COR-L47 (cell line): ENCODE measurements around the gene WDR59.
"Not testable (repeated sequence)": the region's sequence is repeated elsewhere in the genome, so short reads cannot be mapped to it uniquely, and the experiment has no call there.

Source experiments
- DNase-seq: peaks from one replicate; lab custom pipeline; 2025; lab: John Stamatoyannopoulos, UW

Gene WDR59

GRCh38 chr16:74984529-74985296 lies at the start of gene WDR59:
WDR59 (minus strand) TSS chr16:74985123; CDS start chr16:74985017, 106 bp downstream.
- peak; percentile 100 for DNase-seq

DNA sequence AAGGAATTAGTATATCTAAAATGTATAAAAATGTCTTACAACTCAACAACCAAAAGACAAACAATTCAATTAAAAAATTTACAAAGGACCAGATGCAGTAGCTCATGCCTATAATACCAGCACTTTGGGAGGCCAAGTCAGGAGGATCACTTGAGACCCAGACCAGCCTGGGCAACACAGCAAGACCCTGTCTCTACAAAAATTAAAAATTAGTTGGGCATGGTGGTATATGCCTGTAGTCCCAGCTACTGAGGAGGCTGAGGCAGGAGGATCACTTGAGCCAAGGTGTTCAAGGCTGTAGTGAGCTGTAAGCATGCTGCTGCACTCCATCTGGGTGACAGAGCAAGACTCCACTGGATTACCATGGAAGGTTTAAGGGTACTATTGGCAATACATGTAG lies 47.7 kb upstream of the WDR59 start:
- no peak for DNase-seq

DNA sequence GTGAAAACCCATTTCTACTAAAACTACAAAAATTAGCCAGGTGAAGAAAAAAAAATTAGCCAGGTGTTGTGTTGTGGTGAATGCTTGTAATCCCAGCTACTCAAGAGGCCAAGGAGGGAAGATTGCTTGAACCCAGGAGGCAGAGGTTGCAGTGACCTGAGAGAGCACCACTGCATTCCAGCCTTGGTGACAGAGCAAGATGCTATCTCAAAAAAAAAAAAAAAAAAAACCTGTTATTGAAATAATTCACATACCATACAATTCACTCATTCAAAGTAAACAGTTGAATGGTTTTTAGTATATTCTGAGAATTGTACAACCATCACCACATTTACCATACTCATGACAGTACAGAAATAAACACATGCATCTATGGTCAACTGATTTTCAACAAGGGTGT lies 44.9 kb upstream of the WDR59 start:
- DNase-seq, result no peak

DNA sequence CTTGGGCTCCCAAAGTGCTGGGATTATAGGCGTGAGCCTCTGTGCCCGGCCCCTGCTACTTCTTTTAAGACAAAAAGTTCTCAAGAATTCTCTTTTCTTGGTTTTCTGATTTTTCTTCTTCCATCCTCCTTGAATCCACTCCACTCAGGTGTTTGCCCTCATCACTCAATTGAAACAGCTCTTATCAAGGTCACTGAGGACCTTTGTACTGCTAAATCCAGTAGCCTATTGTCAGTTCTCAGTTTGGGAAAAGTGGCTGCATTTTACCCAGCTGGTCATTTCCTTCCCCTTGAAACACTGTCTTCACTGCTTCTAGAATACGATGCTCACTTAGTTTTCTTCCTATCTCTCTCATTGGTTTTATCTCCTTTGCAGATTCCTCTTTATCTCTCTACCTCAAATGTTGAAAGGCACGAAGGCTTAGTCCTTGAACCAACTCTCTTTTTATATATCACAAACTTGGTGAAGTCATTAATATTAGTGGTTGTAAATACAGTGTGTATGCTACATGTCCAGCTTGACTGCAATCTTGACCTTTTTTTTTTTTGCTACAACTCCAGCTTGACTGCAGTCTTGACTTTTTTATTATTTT lies 43.7 kb upstream of the WDR59 start:
- no peak for DNase-seq

DNA sequence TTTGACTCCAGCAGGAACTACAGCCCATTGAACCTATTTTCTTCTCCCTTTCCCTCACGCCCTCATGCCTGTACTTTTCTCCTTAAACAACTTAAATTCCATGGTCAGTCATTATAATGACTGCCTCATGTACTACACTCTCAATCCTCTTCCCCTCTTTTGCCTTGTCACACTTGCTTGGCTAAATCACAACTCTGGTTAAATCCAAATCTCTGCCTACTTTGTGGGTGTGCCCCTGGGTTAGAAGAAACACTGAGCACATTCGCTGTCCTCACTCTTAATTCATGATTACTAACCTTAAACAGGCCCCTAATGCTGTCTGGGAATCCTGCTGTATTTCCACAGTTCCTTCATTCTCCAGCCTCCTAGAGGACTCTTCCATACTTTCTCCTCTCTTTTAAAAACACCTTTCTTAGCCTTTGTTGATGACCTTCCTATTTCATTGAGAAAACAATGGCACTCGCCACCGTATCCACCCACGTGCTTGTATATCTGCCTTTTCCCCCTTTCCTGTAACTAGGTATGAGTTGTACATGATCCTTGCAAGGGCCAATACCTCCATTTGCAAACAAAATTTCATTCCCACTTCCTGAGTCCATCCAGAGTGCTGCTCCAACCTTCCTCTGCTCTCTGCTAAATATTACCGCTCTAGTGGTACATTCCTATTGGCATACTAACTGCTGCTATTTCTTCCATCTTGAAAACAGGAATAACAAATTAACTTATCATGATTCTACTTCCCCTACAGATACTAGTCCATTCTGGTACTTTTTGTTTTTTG lies 42.8 kb upstream of the WDR59 start:
- no peak for DNase-seq

- DNase-seq, result no peak
Observed at GRCh38 chr16:75026892-75027391, 42.0 kb upstream of the WDR59 start.

GRCh38 chr16:75026239-75026891 lies 41.4 kb upstream of the WDR59 start:
- DNase-seq, result not testable (repeated sequence)

DNA sequence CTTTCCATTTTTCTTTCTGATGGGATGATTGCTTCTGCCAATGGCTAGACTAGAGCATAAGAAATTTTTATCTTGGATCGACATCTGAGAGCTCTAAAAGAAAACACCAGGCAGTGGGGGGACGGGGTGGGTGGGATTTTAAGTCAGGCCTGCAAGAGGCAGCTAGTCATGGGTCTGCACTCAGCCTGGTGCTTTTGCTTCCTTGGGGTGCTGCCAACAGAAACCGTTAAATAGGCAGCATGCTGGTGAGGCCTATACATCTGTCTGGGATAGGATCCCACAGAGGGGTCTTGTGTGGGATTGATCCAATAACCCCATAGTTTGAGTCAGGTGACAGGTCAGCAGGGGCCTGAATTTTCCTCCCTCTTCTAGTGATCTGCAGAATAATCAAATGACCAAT lies 40.8 kb upstream of the WDR59 start:
- DNase-seq, result no peak

DNA sequence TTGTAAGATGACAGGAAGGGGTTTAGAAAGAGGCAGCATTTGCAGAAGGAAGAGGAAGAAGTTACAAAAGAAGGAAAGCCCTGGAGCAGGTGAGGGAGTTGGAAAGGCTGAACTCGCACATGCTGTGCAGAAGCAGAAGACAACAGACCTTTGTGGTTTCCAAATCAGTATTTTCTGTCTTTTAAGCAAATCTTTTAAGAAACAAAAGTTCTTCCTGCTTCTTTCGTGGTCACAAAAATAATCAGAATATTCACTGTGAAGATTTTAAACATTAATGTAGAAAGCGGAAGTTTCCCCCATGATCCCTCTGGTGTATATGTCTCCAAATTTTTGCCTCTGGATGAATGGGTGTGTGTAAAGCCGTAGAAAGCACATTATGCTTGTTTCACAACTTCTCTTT lies 39.7 kb upstream of the WDR59 start:
- no peak for DNase-seq

DNA sequence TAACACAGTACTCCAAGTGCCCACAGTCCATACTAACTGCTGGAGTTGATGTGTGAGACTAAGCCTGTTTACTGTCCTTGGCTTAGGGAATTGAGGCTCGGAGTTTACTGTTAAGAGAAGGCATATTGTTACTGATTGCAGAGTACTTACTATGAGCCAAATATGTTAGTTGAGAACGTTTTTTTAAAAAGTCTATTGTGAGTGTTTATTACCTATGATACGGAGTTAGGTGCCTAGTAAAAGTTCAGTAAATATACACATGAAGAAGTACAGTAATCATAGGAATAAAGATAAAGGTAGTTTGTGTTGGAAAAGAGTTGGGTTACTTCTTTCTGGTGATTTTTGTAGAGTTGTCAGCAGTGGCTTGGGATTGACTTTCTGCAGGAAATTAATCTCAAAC lies 39.3 kb upstream of the WDR59 start:
- no peak for DNase-seq

GRCh38 chr16:75023009-75023408 lies 38.1 kb upstream of the WDR59 start:
- DNase-seq, result no peak

DNA sequence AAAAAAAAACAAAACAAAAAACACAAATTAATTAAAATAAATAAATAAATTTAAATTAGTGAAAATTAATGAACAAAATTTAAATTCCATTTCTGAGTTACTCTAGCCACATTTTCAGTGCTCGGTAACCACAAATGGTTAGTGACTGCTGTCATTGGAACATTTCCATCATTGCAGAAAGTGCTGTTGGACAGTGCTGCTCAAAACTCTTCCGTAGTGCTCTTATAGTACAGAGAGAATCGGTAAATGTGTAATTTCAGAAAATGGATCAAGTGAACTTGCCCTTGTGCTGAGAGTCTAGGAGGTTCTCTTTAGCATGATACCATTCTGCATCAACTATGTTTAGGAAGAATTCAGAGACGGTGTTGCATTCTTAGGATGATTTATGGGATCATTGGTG lies 37.6 kb upstream of the WDR59 start:
- no peak for DNase-seq

DNA sequence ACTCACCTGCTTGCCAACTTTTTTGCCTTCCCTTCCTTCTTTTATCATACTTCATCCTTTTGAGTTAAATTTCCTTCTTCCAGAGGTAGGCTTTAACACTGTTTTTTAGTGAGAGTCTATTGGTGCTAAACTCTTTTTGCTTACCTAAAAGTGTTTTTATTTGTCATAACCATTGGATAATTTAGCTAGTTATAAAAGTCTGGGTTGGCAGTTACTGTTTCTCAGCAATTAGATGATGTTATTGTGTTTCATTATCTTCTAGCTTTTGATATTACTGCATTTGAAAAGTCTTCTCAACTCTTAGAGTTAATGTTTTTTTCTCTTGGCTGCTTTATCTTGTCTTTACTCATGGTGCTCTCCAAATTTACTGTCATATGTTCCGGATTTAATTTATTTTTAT lies 36.5 kb upstream of the WDR59 start:
- no peak for DNase-seq

DNA sequence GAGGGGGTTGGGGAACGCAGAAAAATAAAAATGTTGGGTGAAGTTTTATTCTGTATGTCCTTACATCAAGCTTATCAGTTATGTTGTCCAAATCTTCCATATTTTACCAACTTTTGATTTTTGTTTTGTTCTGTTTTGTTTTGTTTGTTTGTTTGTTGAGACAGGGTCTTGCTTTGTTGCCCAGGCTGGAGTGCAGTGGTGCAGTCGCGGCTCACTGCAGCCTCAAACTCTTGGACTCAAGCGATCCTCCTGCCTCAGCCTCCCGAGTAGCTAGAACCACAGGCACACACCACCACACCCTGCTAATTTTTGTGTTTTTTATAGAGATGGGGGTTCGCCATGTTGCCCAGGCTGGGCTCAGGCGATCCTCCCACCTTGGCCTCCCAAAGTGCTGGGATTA lies 34.7 kb upstream of the WDR59 start:
- DNase-seq, result no peak

GRCh38 chr16:75019007-75019406 lies 34.1 kb upstream of the WDR59 start:
- no peak for DNase-seq

DNA sequence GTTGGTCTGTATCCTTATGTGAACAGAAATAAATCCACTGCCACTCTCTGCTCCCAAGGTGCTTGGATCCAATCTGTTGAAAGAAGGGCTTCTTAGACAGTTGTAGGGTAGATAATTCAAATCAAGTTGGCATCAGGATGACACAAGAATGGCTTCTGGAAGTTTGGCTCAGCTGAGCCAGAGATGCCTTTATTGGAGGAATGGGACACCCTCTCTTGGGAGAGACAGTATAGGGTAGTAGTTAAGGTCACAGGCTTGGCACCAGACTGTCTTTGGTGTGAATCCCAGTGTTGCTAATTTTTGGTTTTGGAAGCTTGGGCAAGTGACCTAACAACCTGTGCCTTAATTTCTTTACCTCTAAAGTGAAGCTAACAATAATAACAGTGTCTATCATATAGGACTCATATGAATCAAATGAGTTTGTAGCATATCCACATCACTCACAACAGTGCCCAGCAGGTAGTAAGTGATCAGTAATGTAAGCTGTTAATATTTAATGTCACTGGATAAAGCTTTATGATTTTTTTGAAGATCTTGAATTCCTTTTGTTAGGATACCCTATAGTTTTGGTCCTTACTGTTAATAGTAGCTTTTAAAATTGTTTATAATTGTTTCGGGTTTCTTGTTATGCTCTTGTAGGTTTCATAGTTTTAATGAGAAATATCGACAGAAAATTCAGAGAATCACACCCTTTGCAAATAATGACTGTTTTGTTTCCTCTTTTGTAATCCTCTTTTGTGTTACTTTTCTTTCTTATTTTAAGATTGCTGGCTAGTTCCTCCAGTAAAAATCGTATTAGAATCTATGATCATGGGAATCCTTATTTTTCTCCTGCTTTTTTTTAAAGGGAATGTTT lies 33.0 kb upstream of the WDR59 start:
- no peak for DNase-seq

- not testable (repeated sequence) for DNase-seq
Observed at GRCh38 chr16:75016451-75017081, 31.6 kb upstream of the WDR59 start.

DNA sequence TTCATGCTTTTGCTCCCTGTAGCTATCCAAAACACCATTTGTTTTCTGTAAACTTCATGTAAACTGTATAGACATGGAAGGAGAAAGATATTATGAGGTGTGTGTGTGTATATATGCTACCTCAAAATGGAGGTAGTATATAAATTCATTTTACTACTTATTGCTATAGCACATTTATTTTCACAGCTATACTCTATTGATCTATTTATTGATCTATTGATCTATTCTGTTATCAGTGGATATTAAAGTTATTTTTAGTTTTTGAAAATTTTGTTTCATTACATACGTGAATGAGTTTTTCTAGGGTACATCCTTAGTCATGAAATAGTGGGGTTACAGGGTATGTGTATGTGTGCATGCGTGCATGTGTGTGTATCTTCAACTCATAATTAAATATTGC lies 29.4 kb upstream of the WDR59 start:
- DNase-seq, result no peak

DNA sequence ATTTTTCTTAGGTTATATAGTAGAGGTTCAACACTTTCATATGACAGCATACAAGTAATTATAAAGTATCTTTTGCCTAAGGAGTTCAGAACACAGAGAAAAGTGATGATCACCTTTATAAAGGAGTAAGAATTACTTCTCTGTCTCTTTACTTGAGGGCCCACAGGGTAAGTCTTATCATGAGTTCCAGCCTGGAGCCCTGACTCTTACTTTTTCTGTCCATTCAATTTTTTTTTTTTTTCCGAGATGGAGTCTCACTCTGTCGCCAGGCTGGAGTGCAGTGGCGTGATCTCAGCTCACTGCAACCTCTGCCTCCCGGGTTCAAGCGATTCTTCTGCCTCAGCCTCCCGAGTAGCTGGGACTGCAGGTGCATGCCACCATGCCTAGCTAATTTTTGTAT lies 28.2 kb upstream of the WDR59 start:
- DNase-seq, result not testable (repeated sequence)

GRCh38 chr16:75012380-75013081 lies 27.6 kb upstream of the WDR59 start:
- no peak for DNase-seq
